CD4-positive, alpha-beta T cell (primary cell): ENCODE results near the gene CRACR2A. TPM values are rescaled to one million over a fixed set of nuclear protein-coding genes. Genes with fewer than 3 reads are reported as not detected.

Experiments used
- ATAC-seq: fragments of 200-7000 bp; cut with Tn5 transposase; one replicate; pipeline ENCODE4 v1.10.0; 2022; ENCODE audit warnings: mild to moderate bottlenecking; ENCODE audit not compliant: poor library complexity
- CTCF ChIA-PET: fragments of 350-600 bp; sonication (Branson Sonifier 250); formaldehyde crosslinking; loops from one replicate; lab custom pipeline; 2021; ENCODE audit warnings: antibody characterized with exemption, inconsistent platforms; lab: Charles Lee
- POLR2A ChIA-PET: fragments of 350-600 bp; sonication (Branson Sonifier 250); formaldehyde crosslinking; loops from one replicate; lab custom pipeline; 2021; ENCODE audit warnings: antibody characterized with exemption, inconsistent platforms; lab: Charles Lee
- DNase-seq, 14 experiments: peaks; one replicate each; pipeline ENCODE4 v3.0.0-alpha.2; 2013 to 2020; ENCODE audit warnings: mixed read lengths in 2 of 14
- H3K27ac ChIP-seq, 2 donors: one replicate each; pipeline versions ENCODE4 v1.5.1 to v1.7.0; 2013; ENCODE audit warnings: low read length in 2 of 2, low read depth in 1 of 2, mild to moderate bottlenecking in 1 of 2
- H3K27me3 ChIP-seq, 2 experiments: 1 replicate in 1 of 2; 2 replicates in 1 of 2; pipeline versions ENCODE4 v1.6.1 to v1.7.0; 2013; ENCODE audit warnings: low read length in 2 of 2, control low read depth in 1 of 2, mild to moderate bottlenecking in 1 of 2, moderate library complexity in 1 of 2; ENCODE audit not compliant: insufficient read depth in 2 of 2, control insufficient read depth in 1 of 2
- H3K36me3 ChIP-seq: one replicate; pipeline ENCODE4 v1.6.1; 2013; ENCODE audit warnings: low read length, control low read depth; ENCODE audit not compliant: insufficient read depth
- H3K4me1 ChIP-seq: one replicate; pipeline ENCODE4 v1.6.1; 2013; ENCODE audit warnings: low read length, control low read depth; ENCODE audit not compliant: insufficient read depth
- H3K4me3 ChIP-seq: one replicate; pipeline ENCODE4 v1.5.1; 2013; ENCODE audit warnings: mild to moderate bottlenecking, low read length, moderate library complexity
- H3K9me3 ChIP-seq, 2 experiments: 1 replicate in 1 of 2; 2 replicates in 1 of 2; pipeline versions ENCODE4 v1.6.1 to v1.7.0; 2013; ENCODE audit warnings: low read length in 2 of 2, mild to moderate bottlenecking in 2 of 2, control low read depth in 1 of 2, moderate library complexity in 1 of 2; ENCODE audit not compliant: control insufficient read depth in 1 of 2, insufficient read depth in 1 of 2
- H3K27ac Mint-ChIP-seq: one replicate; pipeline ENCODE4 v1.8.0; 2020; ENCODE audit warnings: mixed read lengths
- H3K27me3 Mint-ChIP-seq: one replicate; pipeline ENCODE4 v1.8.0; 2021; ENCODE audit warnings: mixed read lengths
- H3K36me3 Mint-ChIP-seq: one replicate; pipeline ENCODE4 v1.8.0; 2021; ENCODE audit warnings: low read depth, mixed read lengths
- H3K4me1 Mint-ChIP-seq: one replicate; pipeline ENCODE4 v1.8.0; 2021; ENCODE audit warnings: low read depth, mixed read lengths
- H3K4me3 Mint-ChIP-seq: one replicate; pipeline ENCODE4 v1.8.0; 2020; ENCODE audit warnings: mild to moderate bottlenecking, mixed read lengths
- H3K9me3 Mint-ChIP-seq: one replicate; pipeline ENCODE4 v1.8.0; 2020; ENCODE audit warnings: mixed read lengths
- CTCF ChIP-seq: fragments of 200-600 bp; IDR thresholded peaks from one replicate; pipeline ENCODE4 v1.8.0; 2022; ENCODE audit warnings: antibody characterized with exemption, mild to moderate bottlenecking
- intact Hi-C, 2 experiments: fragments of 100-400 bp; cut with DNase I in 1 of 2; cut with micrococcal nuclease in 1 of 2; formaldehyde crosslinking; loops; one replicate each; pipeline versions ENCODE4 v1.15.1 to v1.9.0; 2023 to 2025; cut with DNase I, micrococcal nuclease
- total RNA-seq, 174 experiments: library from RNA in 2 of 174; stranded (reverse) in 2 of 174; gene quantifications; one replicate each; pipeline ENCODE4 v1.2.3 and lab custom pipeline; 2021 to 2026

CRACR2A gene
- total RNA-seq, 2 experiments from 2014 or later, result 23.5 to 27.5 TPM

DNA sequence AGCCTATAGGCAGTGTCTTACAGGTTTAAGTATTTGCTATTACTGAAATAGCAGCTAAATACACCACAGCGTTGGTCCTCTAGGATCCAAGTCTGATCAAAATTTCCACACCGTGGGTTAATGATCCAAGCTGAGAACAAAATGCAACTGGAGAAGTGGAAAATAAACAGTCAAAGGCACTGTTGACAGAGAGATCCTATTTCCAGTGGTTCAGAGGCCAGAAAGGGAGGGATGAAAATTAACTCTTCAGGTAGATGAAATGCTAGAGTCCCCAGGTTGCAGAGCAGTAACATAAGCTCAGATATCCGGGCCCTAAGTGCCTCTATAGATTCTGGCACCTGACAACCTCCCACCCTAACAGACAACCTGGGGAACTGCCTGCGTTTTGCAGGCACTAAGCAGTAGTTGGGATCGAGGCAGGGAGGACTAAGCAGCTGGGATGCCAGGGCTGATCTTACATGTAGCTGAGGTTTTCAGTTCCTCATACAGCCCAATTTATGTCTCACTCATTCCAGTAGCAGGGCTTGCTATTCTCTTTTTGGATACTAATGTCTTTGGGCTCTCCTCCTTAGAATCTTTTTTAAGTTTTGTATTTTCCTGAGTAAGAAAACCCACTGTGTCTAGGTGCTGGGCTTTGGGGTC lies 42.7 kb upstream of the CRACR2A start:
- no peak overlapping the region for H3K4me3 Mint-ChIP-seq

GRCh38 chr12:3795066-3795465 lies 42.2 kb upstream of the CRACR2A start:
- no peak for ATAC-seq
- peaks cover 8% of the 10 kb centered on the region for H3K36me3 ChIP-seq
- no peak overlapping the region for H3K27ac ChIP-seq
- ChIA-PET POLR2A (no interaction called here), CTCF (interaction anchor here (1.8 kb wide), 1 partner anchor 9 kb away, joined by 7 read pairs; no protein-coding TSS in a partner anchor)
- no peak overlapping the region for H3K4me3 Mint-ChIP-seq
- H3K9me3 ChIP-seq, result no peaks in the 10 kb centered on the region
- no peaks in the 10 kb centered on the region for H3K4me1 Mint-ChIP-seq
- no peaks in the 10 kb centered on the region for H3K27me3 Mint-ChIP-seq
- no peaks in the 10 kb centered on the region for H3K27me3 ChIP-seq
- H3K36me3 Mint-ChIP-seq, result peaks cover 29% of the 10 kb centered on the region
- no peak for TF ChIP-seq CTCF
- H3K4me1 ChIP-seq, result no peaks in the 10 kb centered on the region
- no peak overlapping the region for H3K27ac Mint-ChIP-seq
- DNase-seq, result no peak
- H3K4me3 ChIP-seq, result no peak overlapping the region
- intact Hi-C loops, result no loop called here
- no peaks in the 10 kb centered on the region for H3K9me3 Mint-ChIP-seq

More for the DNA sequence above, 42.7 kb upstream of the CRACR2A start:
- H3K27ac Mint-ChIP-seq, result no peak overlapping the region
- no peaks in the 10 kb centered on the region for H3K27me3 Mint-ChIP-seq
- H3K4me1 Mint-ChIP-seq, result no peaks in the 10 kb centered on the region
- H3K36me3 ChIP-seq, result peaks cover 6% of the 10 kb centered on the region
- H3K4me1 ChIP-seq, result no peaks in the 10 kb centered on the region
- peaks cover 29% of the 10 kb centered on the region for H3K36me3 Mint-ChIP-seq
- no peaks in the 10 kb centered on the region for H3K9me3 ChIP-seq
- ChIA-PET POLR2A (no interaction called here), CTCF (no interaction called here)
- ATAC-seq (no peak), DNase-seq (no peak)
- H3K9me3 Mint-ChIP-seq, result no peaks in the 10 kb centered on the region
- intact Hi-C loops, result no loop called here
- no peaks in the 10 kb centered on the region for H3K27me3 ChIP-seq
- no peak for TF ChIP-seq CTCF
- no peak overlapping the region for H3K4me3 ChIP-seq
- no peak overlapping the region for H3K27ac ChIP-seq

GRCh38 chr12:3792623-3793288 lies 39.8 kb upstream of the CRACR2A start:
- Histone ChIP-seq H3K4me3 (no peak overlapping the region), H3K27ac (no peak overlapping the region), H3K27me3 (no peaks in the 10 kb centered on the region), H3K9me3 (no peaks in the 10 kb centered on the region), H3K36me3 (peaks cover 5% of the 10 kb centered on the region), H3K4me1 (no peaks in the 10 kb centered on the region)
- Mint-ChIP-seq H3K27ac (no peak overlapping the region), H3K36me3 (peaks cover 35% of the 10 kb centered on the region), H3K27me3 (no peaks in the 10 kb centered on the region), H3K9me3 (no peaks in the 10 kb centered on the region), H3K4me3 (no peak overlapping the region), H3K4me1 (no peaks in the 10 kb centered on the region)
- DNase-seq, result no peak
- no peak for ATAC-seq
- no peak for TF ChIP-seq CTCF
- CTCF ChIA-PET, result interaction anchor here (1.8 kb wide), 1 partner anchor 11 kb away, joined by 7 read pairs; no protein-coding TSS in a partner anchor
- intact Hi-C loops, result no loop called here
- POLR2A ChIA-PET, result no interaction called here
